ENCODE results near the gene SOX18. TPM values are rescaled to one million over a fixed set of nuclear protein-coding genes. Genes with fewer than 3 reads are reported as not detected.

SOX18 gene
- total and polyA plus RNA-seq, 10 donors: 7.3 to 63.1 (median 23.9) TPM

DNA sequence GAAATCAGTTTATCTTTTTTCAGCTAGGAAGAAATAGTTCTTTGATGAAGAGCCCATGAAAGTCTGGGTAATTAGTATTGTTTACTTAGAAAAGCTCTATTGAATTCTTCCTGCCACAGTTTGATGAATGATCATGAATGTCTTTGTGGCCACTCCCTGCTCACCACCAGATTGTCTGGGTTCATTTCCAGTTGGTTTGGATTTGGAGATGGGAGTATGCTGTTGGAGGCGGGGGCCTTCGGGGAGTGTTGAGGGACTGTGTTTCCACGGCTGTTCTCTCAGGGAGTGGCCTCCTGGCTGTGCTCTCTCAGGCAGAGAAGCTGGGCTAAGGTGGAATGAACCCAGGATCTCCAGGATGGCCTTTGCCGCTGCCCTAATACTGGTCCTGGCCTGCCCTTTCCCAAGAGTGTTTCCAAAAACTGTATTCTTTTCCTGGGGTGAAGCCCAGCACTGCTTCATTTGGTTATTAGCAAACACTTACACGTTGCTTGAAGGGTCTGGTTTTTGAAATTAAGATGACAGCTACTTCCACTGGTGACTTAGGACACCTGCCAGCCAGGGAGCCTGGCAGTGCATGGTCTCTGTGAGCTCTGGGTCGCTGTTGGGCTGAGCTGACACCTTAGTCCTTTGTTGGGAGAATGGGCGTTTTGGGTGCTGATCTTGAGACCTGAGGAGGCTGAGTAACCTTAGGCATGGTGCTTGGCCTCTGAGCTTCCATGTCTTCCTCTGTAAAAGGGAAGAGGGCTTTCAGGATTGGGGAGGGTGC is 45.3 kb downstream of the SOX18 start:
- WGBS, 5 donors: 86 to 97% (median 91%) methylated on average over 6 to 7 of the region's 7 CpGs
- intact Hi-C loops (cut with DNase I; ENCODE audit: low total_unique reads): no loop called here
- no peak overlapping the region for H3K4me3 ChIP-seq
- H3K36me3 ChIP-seq: peaks cover 2 to 100% (median 96%) of the 10 kb centered on the region in 6 donors
- H3K4me1 ChIP-seq: peaks cover 0 to 19% (median 5%) of the 10 kb centered on the region in 6 donors
- H3K27me3 ChIP-seq (replicated peaks in 1 of 7): no peaks in the 10 kb centered on the region
- DNase-seq: no peak
- H3K27ac ChIP-seq: no peak overlapping the region
- H3K9me3 ChIP-seq: peaks cover 0 to 14% (median 8%) of the 10 kb centered on the region in 8 donors
- TF ChIP-seq, protein P1, sequence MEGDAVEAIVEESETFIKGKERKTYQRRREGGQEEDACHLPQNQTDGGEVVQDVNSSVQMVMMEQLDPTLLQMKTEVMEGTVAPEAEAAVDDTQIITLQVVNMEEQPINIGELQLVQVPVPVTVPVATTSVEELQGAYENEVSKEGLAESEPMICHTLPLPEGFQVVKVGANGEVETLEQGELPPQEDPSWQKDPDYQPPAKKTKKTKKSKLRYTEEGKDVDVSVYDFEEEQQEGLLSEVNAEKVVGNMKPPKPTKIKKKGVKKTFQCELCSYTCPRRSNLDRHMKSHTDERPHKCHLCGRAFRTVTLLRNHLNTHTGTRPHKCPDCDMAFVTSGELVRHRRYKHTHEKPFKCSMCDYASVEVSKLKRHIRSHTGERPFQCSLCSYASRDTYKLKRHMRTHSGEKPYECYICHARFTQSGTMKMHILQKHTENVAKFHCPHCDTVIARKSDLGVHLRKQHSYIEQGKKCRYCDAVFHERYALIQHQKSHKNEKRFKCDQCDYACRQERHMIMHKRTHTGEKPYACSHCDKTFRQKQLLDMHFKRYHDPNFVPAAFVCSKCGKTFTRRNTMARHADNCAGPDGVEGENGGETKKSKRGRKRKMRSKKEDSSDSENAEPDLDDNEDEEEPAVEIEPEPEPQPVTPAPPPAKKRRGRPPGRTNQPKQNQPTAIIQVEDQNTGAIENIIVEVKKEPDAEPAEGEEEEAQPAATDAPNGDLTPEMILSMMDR (IDR thresholded peaks at IDR 0.05 in 8 of 11, conservative IDR thresholded peaks at IDR 0.05 in 3 of 11): no peak
- TF ChIP-seq POLR2AphosphoS5 (IDR thresholded peaks at IDR 0.05): no peak
- TF ChIP-seq POLR2A (IDR thresholded peaks at IDR 0.05): no peak

DNA sequence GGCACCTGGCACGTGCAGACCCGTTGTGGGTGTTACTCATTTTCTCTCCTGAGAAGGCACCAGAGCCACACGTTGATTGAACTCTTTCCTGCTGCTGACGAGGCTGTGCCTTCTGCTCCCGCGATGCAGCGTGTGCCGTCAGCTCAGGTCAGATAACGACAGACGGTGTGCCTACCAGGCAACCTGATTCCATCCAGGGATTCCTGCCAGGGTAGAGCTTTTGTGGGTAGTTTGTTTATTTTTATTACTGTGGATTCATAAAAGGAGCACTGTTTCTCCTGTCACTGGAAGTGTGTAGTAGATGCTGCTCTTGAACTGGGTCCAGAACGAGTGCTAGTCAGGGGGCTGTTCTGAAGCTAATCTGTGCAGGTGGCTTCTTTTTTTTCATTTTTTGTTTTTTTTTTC is 47.8 kb downstream of the SOX18 start:
- intact Hi-C loops (cut with DNase I; ENCODE audit: low total_unique reads): no loop called here
- Histone ChIP-seq H3K36me3 (peaks cover 2 to 100% (median 100%) of the 10 kb centered on the region in 6 donors), H3K27ac (no peak overlapping the region), H3K4me1 (peaks cover 0 to 11% (median 0%) of the 10 kb centered on the region in 6 donors), H3K27me3 (replicated peaks in 1 of 7) (no peaks in the 10 kb centered on the region), H3K4me3 (no peak overlapping the region), H3K9me3 (no peaks in the 10 kb centered on the region)
- TF ChIP-seq POLR2A (IDR thresholded peaks at IDR 0.05): no peak
- TF ChIP-seq POLR2AphosphoS5 (IDR thresholded peaks at IDR 0.05): no peak
- TF ChIP-seq, protein P1 (IDR thresholded peaks at IDR 0.05 in 8 of 11, conservative IDR thresholded peaks at IDR 0.05 in 3 of 11): no peak
- no peak for DNase-seq
- WGBS, 5 donors: 86 to 91% (median 89%) methylated on average over 9 to 11 of the region's 11 CpGs

DNA sequence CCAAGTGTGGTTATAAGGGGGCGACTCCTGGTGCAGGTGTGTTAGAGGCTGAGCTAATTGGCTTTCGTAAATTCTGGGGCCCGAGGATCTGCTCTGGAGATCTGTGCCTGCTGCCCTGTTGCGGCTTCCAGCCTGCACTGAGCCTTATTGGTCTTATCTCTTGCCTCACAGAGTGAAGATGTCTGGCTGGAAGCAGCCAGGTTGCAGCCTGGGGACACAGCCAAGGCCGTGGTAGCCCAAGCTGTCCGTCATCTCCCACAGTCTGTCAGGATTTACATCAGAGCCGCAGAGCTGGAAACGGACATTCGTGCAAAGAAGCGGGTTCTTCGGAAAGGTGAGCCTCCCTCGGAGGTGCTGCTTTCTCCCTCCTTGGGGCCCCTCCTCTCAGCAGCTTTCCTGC is 48.5 kb downstream of the SOX18 start:
- no peak for DNase-seq
- Histone ChIP-seq H3K4me3 (no peak overlapping the region), H3K9me3 (no peaks in the 10 kb centered on the region), H3K27ac (no peak overlapping the region), H3K27me3 (replicated peaks in 1 of 7) (no peaks in the 10 kb centered on the region), H3K36me3 (peaks cover 2 to 100% (median 100%) of the 10 kb centered on the region in 6 donors), H3K4me1 (peaks cover 0 to 11% (median 0%) of the 10 kb centered on the region in 6 donors)
- intact Hi-C loops (cut with DNase I; ENCODE audit: low total_unique reads): no loop called here
- WGBS, 5 donors: 94 to 97% (median 95%) methylated on average over 12 of the region's 12 CpGs
- TF ChIP-seq POLR2AphosphoS5 (IDR thresholded peaks at IDR 0.05) (no peak), POLR2A (IDR thresholded peaks at IDR 0.05) (no peak)

Small RNAs within 50 kb of the gene (microRNA-seq; reads per million reads assigned to microRNA genes)
- 3.1 to 8.8 (median 6.9) reads per million in 3 donors for gene MIR6813

Small RNAs within 50 kb of the gene (small RNA-seq; reads per million reads assigned to genes)
- gene AL355803.1 (0 reads per million in 4 donors), gene MIR6813 (0 to 0.14 (median 0.04) reads per million in 4 donors)

Other genes with a start within 250 kb of the SOX18 start
- gene ZBTB46, start 218.4 kb downstream of the SOX18 start, total RNA-seq: 10 to 100 TPM; 27.6 to 76.5 (median 35.9) TPM
- gene ZBTB46, start 218.4 kb downstream of the SOX18 start, polyA plus RNA-seq: 10 to 100 TPM in 1 of 3 donors, 1 to 10 TPM in 2; 3.6 to 14.7 (median 4.7) TPM
- gene ABHD16B, start 188.1 kb downstream of the SOX18 start, total RNA-seq: not detected
- under 1 TPM; 0.49 to 0.86 (median 0.57) TPM for gene ABHD16B, start 188.1 kb downstream of the SOX18 start, polyA plus RNA-seq
- 100 to 1,000 TPM in 1 of 7 donors, 10 to 100 TPM in 6; 66.3 to 102 (median 92.1) TPM for gene TPD52L2, start 184.4 kb downstream of the SOX18 start, total RNA-seq
- 10 to 100 TPM; 60.2 to 94.6 (median 63.5) TPM for gene TPD52L2, start 184.4 kb downstream of the SOX18 start, polyA plus RNA-seq
- gene DNAJC5, start 154.5 kb downstream of the SOX18 start, total RNA-seq: 10 to 100 TPM; 47.5 to 83.1 (median 65.4) TPM
- gene DNAJC5, start 154.5 kb downstream of the SOX18 start, polyA plus RNA-seq: 10 to 100 TPM; 12.7 to 32.3 (median 15.2) TPM
- 10 to 100 TPM; 34.2 to 52.2 (median 47.1) TPM for gene UCKL1, start 93.2 kb downstream of the SOX18 start, total RNA-seq
- gene UCKL1, start 93.2 kb downstream of the SOX18 start, polyA plus RNA-seq: 10 to 100 TPM; 36.0 to 68.0 (median 62.7) TPM
- 10 to 100 TPM in 6 of 7 donors, 1 to 10 TPM in 1; 9.5 to 21.8 (median 12.8) TPM for gene ZNF512B, start 79.7 kb downstream of the SOX18 start, total RNA-seq
- 10 to 100 TPM in 1 of 3 donors, 1 to 10 TPM in 2; 3.4 to 12.0 (median 3.8) TPM for gene ZNF512B, start 79.7 kb downstream of the SOX18 start, polyA plus RNA-seq
- gene SAMD10, start 70.0 kb downstream of the SOX18 start, total RNA-seq: 10 to 100 TPM in 3 of 7 donors, 1 to 10 TPM in 4; 6.0 to 13.8 (median 8.9) TPM
- gene SAMD10, start 70.0 kb downstream of the SOX18 start, polyA plus RNA-seq: 10 to 100 TPM in 1 of 3 donors, 1 to 10 TPM in 2; 5.9 to 10.1 (median 6.1) TPM
- 10 to 100 TPM; 53.4 to 71.1 (median 61.6) TPM for gene PRPF6, start 68.5 kb downstream of the SOX18 start, total RNA-seq
- gene PRPF6, start 68.5 kb downstream of the SOX18 start, polyA plus RNA-seq: 10 to 100 TPM; 39.9 to 52.4 (median 41.9) TPM
- 1 to 10 TPM in 5 of 7 donors, under 1 TPM in 2; 0.85 to 3.4 (median 2.0) TPM for gene C20orf204, start 13.5 kb downstream of the SOX18 start, total RNA-seq
- 1 to 10 TPM; 1.5 to 3.9 (median 1.9) TPM for gene C20orf204, start 13.5 kb downstream of the SOX18 start, polyA plus RNA-seq
- gene TCEA2, start 13.6 kb upstream of the SOX18 start, total RNA-seq: 10 to 100 TPM; 18.6 to 60.8 (median 45.0) TPM
- 10 to 100 TPM; 35.9 to 47.5 (median 41.5) TPM for gene TCEA2, start 13.6 kb upstream of the SOX18 start, polyA plus RNA-seq
- gene RGS19, start 29.9 kb upstream of the SOX18 start, total RNA-seq: 100 to 1,000 TPM in 4 of 7 donors, 10 to 100 TPM in 3; 91.6 to 186 (median 107) TPM
- gene RGS19, start 29.9 kb upstream of the SOX18 start, polyA plus RNA-seq: 100 to 1,000 TPM in 1 of 3 donors, 10 to 100 TPM in 2; 80.4 to 125 (median 82.0) TPM
- gene OPRL1, start 30.4 kb upstream of the SOX18 start, total RNA-seq: 1 to 10 TPM; 3.7 to 7.9 (median 5.1) TPM
- gene OPRL1, start 30.4 kb upstream of the SOX18 start, polyA plus RNA-seq: 1 to 10 TPM; 1.9 to 4.9 (median 2.5) TPM
- under 1 TPM in 1 of 7 donors, not detected in 6; 0.66 TPM for gene LKAAEAR1, start 34.8 kb upstream of the SOX18 start, total RNA-seq
- under 1 TPM; 0.26 to 0.53 (median 0.48) TPM for gene LKAAEAR1, start 34.8 kb upstream of the SOX18 start, polyA plus RNA-seq
- under 1 TPM in 1 of 7 donors, not detected in 6; 0.26 TPM for gene NPBWR2, start 57.9 kb upstream of the SOX18 start, total RNA-seq
- not detected for gene NPBWR2, start 57.9 kb upstream of the SOX18 start, polyA plus RNA-seq
- gene MYT1, start 114.8 kb upstream of the SOX18 start, total RNA-seq: 1 to 10 TPM in 2 of 7 donors, under 1 TPM in 2, not detected in 3; 0.57 to 2.2 (median 0.84) TPM
- under 1 TPM; 0.08 to 0.80 (median 0.24) TPM for gene MYT1, start 114.8 kb upstream of the SOX18 start, polyA plus RNA-seq
- gene PCMTD2, start 206.1 kb upstream of the SOX18 start, total RNA-seq: 100 to 1,000 TPM in 1 of 7 donors, 10 to 100 TPM in 6; 55.4 to 104 (median 78.1) TPM
- gene PCMTD2, start 206.1 kb upstream of the SOX18 start, polyA plus RNA-seq: 10 to 100 TPM; 36.0 to 38.5 (median 37.3) TPM

Measured in spleen (tissue), 11 donors.